HG03196 (cell line): Measurements from ENCODE around the gene CBFA2T2.
"Not testable (repeated sequence)": the region's sequence is repeated elsewhere in the genome, so short reads cannot be mapped to it uniquely, and the experiment has no call there.

Experiments
- ATAC-seq: cut with Tn5 transposase; IDR thresholded peaks from one replicate; pipeline ENCODE4 v1.9.1; 2021; ENCODE audit not compliant: unreplicated experiment

The CBFA2T2 gene

GRCh38 chr20:33688938-33689424 lies 199.1 kb downstream of the CBFA2T2 start:
- ATAC-seq: no peak

- no peak for ATAC-seq
Observed at GRCh38 chr20:33689493-33689892, 199.6 kb downstream of the CBFA2T2 start.

DNA sequence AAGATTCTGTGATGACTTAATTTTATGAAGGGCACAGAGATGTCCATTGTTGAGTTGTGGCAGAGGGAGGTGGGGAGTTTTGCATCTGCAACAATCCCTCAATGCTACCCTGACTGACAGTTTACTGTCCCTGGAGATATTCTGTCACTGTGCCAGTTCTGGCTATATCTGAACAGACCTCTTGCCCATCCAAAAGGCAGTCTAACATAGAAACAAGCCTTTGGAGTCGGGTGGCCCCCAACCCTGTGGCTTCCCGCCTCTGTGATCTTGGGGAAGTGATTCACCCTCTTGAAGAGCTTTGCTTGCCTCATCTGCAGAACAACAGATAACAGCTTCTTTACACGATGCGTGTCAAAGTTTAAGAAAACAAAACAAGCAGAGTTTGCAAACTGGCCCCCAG lies 200.1 kb downstream of the CBFA2T2 start:
- ATAC-seq: no peak

- no peak for ATAC-seq
Observed at GRCh38 chr20:33693289-33693688, 203.4 kb downstream of the CBFA2T2 start.

DNA sequence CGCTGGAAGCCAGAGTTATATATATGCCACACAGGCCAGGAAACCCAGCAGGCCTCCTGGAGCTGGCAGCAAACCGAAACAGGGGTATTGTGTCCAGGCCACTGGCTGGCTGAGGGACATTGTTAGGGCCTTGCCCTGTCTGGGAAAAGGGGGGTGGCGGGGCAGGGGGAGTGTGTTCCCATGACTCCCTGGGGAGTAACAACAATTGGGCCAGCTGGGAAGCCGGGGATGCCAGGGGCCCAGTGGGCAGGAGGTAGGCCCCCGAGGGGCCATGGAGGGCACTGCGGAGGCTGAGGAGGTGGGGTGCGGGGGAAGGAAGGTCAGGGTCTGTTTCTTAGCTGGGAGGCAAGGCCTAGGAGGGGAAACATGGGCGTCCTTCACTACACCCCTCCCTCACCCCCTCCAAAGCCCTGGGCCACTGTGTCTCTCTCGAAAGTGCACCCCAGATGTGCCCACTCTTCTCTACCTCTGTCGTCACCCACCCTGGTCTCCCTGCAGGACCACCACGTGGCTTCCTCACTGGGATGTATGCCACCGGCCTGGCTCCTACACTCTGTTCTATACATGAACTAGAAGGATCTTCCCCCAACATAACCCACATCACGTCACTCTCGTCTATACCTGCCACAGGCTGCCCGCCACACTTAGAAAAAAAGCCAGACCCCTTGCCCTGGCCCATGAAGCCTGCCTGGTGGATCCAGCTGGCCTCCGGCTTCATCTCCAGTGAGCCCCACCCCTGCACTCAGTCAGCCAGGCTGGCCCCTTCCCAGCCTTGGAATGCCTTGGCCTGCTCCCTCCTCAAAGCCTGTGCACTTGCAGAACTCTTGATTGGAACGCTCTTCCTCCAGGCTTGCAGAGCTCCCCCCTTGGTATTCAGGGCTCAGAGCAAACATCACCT lies 204.1 kb downstream of the CBFA2T2 start:
- ATAC-seq: no peak

DNA sequence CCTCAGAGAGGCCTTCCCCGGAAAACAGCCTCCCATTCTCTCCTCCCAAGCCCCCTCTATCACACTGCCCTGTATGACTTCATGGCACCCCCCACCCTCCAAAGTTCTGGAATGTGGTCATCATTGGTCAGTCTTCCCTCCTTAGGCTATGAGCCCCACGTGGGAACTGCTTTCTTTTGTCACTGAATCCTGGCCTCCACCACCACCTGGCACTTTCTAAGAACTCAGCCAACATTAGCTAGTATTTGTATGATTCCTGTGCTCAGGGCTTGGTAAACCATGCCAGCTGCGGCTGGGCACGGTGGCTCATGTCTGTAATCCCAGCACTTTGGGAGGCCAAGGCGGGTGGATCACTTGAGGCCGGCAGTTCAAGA lies 204.7 kb downstream of the CBFA2T2 start:
- no peak for ATAC-seq

DNA sequence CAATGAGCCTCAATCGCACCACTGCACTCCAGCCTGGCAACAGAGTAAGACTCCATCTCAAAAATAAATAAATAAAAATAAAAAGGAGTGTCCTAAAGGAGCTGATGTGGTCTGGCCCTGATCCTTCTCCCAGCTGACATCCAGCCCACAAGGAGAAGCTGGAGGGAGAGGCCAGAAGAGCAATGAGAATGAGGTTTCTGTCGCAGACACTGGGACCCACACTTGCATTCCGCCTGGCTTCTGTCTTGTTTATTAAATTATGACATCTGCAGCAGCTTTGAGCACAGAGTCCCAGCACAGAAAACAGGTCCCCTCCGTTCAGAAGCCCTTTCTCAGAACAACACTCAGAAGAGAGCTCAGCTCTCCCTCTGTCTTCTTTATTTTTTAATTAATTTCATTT lies 206.6 kb downstream of the CBFA2T2 start:
- ATAC-seq: no peak

GRCh38 chr20:33697129-33697528 lies 207.2 kb downstream of the CBFA2T2 start:
- ATAC-seq: no peak

GRCh38 chr20:33698966-33699365 lies 209.1 kb downstream of the CBFA2T2 start:
- not testable (repeated sequence) for ATAC-seq
